Stimulated activated CD8-positive, alpha-beta memory T cell treated with anti-CD3 and anti-CD28 coated beads, Interleukin-15, amount 100 ng/mL, for 24 hours (primary cell): ENCODE results near the gene ARHGDIB.

Experiments
- DNase-seq: peaks from one replicate; pipeline ENCODE4 v3.0.0-alpha.2; 2020; ENCODE audit warnings: low read depth

Gene ARHGDIB

DNA sequence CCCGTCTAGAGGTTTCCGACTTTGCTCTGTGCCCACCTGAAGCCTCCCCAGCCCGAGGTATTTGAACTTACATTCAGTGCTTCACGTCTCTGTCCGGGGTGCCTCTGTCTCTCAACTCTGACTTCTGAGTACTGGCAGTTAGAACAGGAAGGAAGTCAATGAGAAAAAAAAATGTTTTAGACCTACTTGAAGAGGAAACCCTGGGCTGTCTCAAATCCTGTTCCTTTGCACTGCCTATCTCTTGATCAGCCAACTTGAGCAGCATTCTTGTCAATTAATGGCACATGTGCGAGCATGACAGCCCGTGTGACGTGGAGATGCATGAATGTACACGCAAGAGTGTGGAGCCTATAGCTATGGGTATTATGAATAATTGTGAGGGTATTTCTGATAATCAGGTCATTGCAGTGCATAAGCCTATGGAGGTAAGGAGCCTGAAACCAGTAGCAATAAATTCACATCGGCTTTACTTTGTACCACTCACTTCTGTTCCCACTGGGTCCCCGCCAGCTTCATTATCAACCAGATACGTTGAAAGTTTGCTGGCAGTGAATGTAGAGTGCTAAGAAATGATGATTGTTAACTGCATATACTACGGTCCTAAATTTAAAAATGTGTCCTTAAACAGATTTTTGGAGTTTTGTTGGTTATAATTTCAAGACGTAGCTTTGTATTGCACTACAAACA is at the start of gene ARHGDIB:
ARHGDIB (minus strand) TSS at position 136 of the 687 bp plus-strand sequence. CDS start 10,889 bp downstream, outside the sequence.
- DNase-seq, result no peak

- no peak for DNase-seq
Observed at GRCh38 chr12:15011162-15011561, 49.8 kb upstream of the ARHGDIB start.

- no peak for DNase-seq
Observed at GRCh38 chr12:15007551-15007950, 46.1 kb upstream of the ARHGDIB start.

DNA sequence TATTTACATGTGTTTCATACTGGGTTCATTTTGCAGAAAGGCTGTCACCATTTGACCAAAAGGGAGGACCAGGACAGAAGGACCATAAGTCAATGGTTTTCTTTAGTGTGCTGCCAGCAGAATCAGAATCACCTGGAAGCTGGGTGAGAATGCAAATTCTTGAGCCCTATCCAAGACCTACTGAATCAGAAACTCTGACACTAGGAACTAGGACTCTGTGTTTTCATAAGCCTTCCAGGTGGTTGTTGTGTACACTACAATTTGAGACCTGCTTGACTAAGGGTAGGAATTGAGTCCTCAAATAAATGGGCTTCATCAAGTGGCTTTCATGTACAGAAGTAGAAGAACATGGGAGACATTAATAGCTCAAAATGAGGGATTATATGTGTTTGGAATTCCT is 43.7 kb upstream of the ARHGDIB start:
- DNase-seq, result no peak

GRCh38 chr12:15004421-15004820 is 43.0 kb upstream of the ARHGDIB start:
- no peak for DNase-seq

GRCh38 chr12:15001733-15002382 is 40.5 kb upstream of the ARHGDIB start:
- no peak for DNase-seq

- no peak for DNase-seq
Observed at GRCh38 chr12:15000575-15000974, 39.2 kb upstream of the ARHGDIB start.

DNA sequence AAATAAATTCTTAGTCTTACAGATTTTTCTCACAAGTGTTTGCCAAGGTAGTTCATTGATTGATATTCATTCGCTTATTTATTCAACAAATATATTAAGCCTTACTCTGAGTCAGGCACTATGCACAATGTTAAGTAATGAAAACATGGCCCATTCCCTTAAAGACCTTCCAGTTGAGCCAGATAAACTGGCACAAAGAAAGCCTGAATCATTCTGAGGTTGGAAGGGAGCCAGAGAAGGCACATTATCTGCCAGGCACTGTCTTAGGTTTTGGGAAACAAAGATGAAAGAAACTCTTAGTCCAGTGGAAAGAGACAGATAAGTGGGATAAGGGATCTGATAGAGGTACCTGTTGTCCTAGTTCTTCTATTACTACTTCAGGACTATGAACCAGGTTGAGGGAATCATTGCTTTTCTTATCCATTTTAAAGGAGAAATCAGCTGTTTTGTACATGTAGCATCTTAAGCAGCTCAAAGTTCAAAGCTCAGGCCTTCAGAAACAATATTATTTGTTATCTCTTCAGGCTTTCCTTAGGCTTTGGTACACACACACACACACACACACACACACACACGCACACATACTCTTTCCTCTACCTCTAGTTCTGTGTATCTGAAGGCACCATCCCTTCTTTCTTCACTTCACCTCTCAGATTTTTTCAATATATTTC is 38.4 kb upstream of the ARHGDIB start:
- DNase-seq, result no peak

- no peak for DNase-seq
Observed at GRCh38 chr12:14999021-14999694, 37.8 kb upstream of the ARHGDIB start.

DNA sequence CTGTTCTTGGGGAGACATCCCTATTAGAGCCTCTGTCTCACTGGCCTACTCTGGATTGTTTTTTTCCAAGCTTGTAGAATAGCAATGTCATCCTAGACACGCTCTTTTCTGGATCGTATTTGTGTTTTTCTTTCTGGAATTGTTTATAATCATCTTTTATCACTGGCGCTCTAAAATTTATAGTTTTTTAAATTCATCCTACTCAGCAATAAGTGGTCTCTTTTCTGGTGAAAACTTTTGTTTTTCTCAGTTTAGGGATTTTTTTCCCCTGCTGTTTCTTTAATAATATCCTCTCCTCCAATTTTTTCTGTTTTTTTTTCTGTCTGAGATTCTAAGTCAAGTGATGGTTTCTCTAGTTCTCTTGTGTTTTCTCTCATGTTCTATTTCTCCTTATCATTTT is 36.6 kb upstream of the ARHGDIB start:
- no peak for DNase-seq

- DNase-seq, result no peak
Observed at GRCh38 chr12:14995583-14996425, 34.4 kb upstream of the ARHGDIB start.

DNA sequence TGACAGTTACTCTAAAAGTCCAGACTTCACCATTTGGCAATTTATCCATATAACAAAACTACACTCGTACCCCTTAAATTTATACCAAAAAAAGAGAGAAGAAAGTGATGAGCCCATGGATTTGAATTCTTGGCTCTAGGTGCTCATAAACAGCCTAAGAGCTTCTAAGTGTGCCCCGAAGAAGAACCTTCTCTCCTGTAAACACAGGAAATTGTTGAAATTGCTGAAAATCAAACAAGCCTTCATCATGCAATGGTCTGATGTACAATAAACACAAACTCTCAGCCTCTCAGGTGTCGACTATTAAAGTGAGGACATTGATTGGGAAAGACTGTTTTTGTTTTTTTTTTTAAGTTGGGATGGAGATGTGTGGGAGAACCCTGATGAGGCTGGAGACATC is 33.2 kb upstream of the ARHGDIB start:
- DNase-seq, result no peak

- no peak for DNase-seq
Observed at GRCh38 chr12:14993537-14994266, 32.3 kb upstream of the ARHGDIB start.

DNA sequence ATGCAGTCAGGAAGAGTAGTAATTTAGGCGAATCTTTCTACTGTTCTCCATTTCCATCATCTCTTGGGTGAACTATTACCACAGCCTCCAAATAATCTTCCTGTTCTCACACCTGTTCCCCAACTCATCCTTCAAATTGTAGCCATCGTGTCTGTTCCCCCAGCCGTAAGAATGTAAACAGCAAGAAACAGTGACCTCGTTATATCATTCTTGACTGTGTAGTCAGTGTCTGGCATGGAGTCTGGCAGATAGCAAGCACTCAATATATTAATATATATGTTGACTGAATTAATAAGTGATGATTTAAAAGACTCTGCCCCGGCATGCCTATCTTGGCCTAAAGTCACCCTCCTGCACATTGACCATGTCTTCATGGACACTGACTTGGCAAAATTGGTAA is 31.7 kb upstream of the ARHGDIB start:
- no peak for DNase-seq

DNA sequence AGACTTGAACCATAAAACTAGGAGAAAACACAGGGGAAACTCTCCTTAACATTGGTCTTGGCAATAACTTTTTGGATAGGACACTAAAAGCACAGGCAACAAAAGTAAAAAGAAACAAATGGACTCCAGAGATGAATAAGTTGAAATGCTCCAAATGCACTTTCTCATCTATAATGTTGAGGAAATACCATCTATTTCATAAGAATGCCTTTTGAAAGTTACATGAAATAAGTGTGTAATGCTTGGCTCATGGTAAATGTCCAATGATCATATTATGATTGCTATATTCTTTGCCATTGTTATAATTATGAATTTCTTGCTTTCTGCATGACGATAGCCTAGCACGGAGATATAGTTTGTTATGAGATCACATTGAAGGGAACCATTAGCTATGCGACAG is 31.3 kb upstream of the ARHGDIB start:
- no peak for DNase-seq

DNA sequence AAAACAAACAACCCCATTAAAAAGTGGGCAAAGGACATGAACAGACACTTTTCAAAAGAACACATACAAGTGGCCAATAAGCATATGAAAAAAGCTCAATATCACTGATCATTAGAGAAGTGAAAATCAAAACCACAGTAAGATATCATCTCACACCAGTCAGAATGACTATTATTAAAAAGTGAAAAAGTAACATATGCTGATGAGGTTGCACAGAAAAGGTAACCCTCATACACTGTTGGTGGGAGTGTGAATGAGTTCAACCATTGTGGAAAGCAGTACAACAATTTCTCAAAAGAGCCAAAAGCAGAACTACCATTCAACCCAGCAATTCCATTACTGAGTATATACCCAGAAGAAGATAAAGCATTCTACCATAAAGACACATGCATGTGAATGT is 29.7 kb upstream of the ARHGDIB start:
- no peak for DNase-seq

DNA sequence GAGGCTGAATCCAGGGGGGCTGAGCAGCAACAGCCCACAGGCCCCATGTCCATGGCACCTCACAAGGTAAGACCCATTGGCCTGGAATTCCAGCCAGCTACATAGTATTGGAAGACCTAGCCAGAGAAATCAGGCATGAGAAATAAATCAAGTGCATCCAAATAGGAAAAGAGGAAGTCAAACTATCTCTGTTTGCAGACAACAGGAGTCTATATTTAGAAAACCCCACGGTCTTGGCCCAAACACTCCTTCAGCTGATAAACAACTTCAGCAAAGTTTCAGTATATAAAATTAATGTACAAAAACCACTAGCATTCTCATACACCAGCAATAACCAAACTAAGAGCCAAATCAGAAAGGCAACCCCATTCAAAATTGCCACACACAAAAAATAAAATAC is 28.4 kb upstream of the ARHGDIB start:
- DNase-seq, result no peak

- no peak for DNase-seq
Observed at GRCh38 chr12:14988035-14988434, 26.6 kb upstream of the ARHGDIB start.

DNA sequence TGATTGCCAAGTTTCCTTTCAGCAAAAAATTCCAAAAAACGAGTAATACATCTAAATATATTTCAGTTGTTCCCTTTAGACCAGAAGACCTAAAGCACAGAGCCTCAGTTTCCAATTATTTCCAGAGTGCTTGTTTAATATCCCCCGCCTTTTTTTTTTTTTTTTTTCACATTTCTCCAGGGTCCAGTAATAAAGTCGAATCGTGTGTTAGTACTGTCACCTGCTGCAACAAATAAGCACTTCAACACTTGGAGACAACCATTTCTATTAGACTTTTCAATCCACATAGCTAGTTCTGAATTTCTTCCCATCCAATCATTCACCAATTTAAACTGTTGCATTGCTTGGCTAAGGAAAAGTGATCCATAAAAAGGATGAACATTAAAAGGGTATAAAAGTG is 25.0 kb upstream of the ARHGDIB start:
- no peak for DNase-seq

- DNase-seq, result no peak
Observed at GRCh38 chr12:14984766-14985285, 23.4 kb upstream of the ARHGDIB start.

GRCh38 chr12:14984036-14984435 is 22.6 kb upstream of the ARHGDIB start:
- no peak for DNase-seq
